Prostate gland (tissue), 2 donors: Measurements from ENCODE around the gene FAM107B.

Source experiments
- POLR2A ChIP-seq: fragments of 450-650 bp; IDR thresholded peaks from one replicate; pipeline ENCODE4 v1.6.1; 2016; ENCODE audit warnings: antibody characterized with exemption, mild to moderate bottlenecking
- POLR2AphosphoS5 ChIP-seq: sonication (generic); formaldehyde crosslinking; IDR thresholded peaks from one replicate; pipeline ENCODE4 v1.6.1; 2017; ENCODE audit warnings: antibody characterized with exemption
- TF ChIP-seq, protein P1 (sequence below), 4 experiments: fragments of 200-600 bp in 2 of 4; fragments of 450-650 bp in 2 of 4; sonication (generic) in 2 of 4; IDR thresholded peaks; 1 replicate in 3 of 4; 2 replicates in 1 of 4; pipeline ENCODE4 v1.5.1; 2016 to 2019; ENCODE audit warnings: antibody characterized with exemption in 4 of 4, mild to moderate bottlenecking in 2 of 4, moderate library complexity in 2 of 4

DNA sequence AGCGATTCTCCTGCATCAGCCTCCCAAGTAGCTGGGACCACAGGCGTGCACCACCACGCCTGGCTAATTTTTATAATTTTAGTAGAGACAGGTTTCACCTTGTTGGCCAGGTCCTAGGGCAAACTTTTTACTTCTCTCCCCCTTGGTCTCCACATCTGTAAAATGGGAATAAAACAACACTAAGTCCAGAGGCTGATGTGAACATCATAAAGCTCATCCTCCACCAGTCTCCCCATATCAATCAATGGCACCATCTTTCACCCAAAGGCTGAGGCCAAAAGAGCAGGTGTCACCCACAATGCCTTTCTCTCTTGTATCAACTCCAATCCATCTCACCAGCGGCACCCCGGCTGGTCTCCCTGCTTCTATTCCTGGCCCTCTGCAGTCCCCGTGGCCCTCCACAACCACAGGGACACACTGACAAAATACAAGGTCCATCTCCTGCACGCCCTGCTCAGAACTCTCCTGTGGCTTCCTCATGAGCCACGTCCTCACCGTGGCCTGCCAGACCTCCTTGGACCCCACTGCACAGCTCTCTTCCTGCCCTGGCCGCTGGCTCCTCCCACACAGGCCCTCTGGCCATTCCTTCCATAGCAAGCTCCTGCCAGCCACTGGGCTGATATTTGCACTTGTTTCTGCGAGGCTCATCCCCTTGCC is 179.0 kb downstream of the FAM107B start:
- no peak for TF ChIP-seq POLR2AphosphoS5
- TF ChIP-seq, protein P1, sequence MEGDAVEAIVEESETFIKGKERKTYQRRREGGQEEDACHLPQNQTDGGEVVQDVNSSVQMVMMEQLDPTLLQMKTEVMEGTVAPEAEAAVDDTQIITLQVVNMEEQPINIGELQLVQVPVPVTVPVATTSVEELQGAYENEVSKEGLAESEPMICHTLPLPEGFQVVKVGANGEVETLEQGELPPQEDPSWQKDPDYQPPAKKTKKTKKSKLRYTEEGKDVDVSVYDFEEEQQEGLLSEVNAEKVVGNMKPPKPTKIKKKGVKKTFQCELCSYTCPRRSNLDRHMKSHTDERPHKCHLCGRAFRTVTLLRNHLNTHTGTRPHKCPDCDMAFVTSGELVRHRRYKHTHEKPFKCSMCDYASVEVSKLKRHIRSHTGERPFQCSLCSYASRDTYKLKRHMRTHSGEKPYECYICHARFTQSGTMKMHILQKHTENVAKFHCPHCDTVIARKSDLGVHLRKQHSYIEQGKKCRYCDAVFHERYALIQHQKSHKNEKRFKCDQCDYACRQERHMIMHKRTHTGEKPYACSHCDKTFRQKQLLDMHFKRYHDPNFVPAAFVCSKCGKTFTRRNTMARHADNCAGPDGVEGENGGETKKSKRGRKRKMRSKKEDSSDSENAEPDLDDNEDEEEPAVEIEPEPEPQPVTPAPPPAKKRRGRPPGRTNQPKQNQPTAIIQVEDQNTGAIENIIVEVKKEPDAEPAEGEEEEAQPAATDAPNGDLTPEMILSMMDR (IDR thresholded peaks at IDR 0.05): no peak
- no peak for TF ChIP-seq POLR2A
